ENCODE results near the gene UTP11.
"Not testable (repeated sequence)": the region's sequence is repeated elsewhere in the genome, so short reads cannot be mapped to it uniquely, and the experiment has no call there.

UTP11 gene

DNA sequence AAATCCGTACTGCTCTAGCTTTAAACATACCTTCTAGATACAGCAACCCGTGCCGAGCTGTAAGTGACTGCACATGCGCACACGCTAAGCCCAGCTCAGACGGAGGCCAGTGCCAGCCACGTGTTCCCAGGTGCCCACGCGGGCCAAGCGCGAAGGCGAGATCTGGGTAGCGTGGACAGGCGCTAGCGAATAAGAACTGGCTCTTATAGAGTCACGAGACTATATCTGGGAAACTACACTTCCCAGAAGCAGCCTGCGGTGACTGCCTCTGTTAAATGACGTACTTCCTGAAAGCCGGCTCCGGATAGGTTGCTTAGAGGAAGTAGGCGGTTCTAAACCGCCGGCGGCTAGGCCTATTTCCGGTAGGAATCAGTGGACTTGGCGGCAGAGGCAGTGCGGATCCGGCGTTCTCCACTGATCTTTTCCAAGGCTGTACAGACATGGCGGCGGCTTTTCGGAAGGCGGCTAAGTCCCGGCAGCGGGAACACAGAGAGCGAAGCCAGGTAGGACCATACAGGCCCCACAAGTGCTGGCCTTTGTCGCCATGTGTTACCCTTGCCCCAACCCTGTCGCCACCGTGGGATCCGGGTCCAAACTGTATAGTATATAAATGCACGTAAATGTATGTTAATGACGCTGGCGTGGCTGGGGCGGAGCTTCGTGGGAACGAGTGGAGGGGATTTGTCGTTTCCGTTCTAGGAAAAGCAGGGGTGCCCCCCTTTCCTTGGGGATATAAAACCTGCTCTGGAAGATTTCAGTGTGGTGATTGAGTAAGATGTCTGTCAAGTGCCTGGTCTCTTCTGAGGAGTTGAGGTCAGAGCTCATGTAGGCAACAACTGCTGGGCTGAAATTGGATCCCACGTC is at the start of gene UTP11:
TSS of gene UTP11 (plus strand) at position 372 of the 864 bp plus-strand sequence. CDS start at position 441, 69 bp downstream.
- peak; percentile 100 for DNase-seq

- not testable (repeated sequence) for DNase-seq
These were observed 48.4 kb upstream of the UTP11 start for GRCh38 chr1:37964106-37964505.

DNA sequence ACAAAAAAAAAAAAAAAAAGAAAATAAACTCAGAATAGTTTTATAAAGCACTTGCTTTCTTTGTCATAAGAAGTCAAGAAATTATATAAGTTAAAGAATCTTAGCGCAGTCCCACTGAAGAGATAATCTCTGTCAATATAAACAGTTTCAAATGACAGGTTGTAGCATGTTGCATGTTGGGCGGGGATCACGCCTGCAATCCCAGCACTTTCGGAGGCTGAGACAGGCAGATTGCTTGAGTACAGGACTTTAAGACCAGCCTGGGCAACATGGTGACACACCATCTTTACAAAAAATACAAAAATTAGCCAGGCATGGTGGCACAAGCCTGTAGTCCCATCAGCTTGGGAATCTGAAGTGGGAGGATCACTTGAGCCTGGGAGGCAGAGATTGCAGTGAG is 47.2 kb upstream of the UTP11 start:
- DNase-seq = no peak

- not testable (repeated sequence) for DNase-seq
These were observed 38.9 kb upstream of the UTP11 start for GRCh38 chr1:37973684-37974083.

DNA sequence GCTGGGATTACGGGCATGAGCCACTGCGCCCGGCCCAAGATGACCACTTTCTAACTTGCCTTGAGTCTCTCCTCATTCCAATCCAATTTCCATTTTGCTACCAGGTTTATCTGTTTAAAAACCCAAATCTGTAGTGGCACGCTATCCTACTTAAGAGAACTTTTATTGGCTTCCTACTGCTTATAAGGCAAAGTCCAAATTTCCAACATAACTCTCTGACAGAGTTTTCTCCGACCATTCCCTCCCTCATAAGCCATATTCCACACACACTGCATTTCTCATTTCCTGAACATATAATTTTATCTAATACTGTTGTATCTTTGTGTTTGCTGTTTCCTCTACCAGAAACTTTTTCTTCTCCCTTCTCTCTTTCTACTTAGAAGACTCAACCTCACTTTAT is 38.0 kb upstream of the UTP11 start:
- no peak for DNase-seq

DNA sequence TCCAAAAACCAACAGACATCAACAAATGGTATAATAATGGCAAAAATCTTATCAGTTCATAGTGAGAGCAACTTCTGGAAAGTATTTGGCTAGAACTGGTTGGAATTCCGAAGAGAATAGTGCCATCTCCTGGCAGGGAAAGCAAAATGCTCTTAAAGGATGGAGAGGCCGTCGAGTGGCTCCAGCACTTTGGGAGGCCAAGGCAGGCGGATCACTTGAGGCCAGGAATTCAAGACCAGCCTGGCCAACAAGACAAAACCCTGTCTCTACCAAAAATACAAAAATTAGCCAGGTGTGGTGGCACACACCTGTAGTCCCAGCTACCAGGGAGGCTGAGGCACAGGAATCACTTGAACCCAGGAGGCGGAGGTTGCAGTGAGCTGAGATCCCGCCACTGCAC is 37.5 kb upstream of the UTP11 start:
- peak; percentile 87 for DNase-seq

GRCh38 chr1:37978541-37978940 is 34.0 kb upstream of the UTP11 start:
- DNase-seq = no peak

DNA sequence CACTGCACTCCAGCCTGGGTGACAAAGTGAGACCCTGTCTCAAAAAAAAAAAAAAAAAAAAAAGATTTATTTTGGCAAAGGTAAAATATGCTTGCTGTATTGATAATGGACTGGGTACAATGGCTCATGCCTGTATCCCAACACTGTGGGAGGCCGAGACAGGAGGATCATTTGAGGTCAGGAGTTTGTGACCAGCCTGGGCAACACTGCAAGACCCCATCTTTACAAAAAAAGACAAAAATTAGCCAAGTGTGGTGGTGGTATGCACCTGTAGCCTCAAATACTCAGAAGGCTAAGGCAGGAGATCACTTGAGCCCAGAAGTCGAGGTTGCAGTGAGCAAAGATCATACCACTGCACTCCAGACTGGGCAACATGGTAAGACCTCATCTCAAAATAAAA is 29.0 kb upstream of the UTP11 start:
- no peak for DNase-seq

DNA sequence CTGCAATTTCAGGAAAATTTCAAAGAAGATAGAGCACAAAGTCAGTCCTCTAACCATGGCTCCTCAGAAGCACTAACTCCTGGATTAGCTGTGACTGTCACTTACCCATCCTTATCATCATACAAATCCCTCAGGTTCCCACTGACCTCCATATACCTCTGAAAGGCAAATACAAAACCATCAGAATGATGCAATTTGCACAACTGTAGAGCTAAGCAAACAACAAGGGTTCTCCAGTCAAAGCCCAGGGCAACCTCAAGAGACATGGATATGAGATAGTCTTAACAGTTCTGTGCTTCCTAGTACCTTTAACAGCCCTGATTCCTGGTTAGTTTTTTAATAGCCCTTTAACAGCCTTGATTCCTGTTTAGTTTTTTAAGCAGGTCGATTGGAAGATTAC is 24.9 kb upstream of the UTP11 start:
- DNase-seq = no peak

- peak; percentile 80 for DNase-seq
These were observed 23.1 kb upstream of the UTP11 start for GRCh38 chr1:37989361-37989930.

- DNase-seq = no peak
These were observed 17.5 kb upstream of the UTP11 start for GRCh38 chr1:37994886-37995566.

DNA sequence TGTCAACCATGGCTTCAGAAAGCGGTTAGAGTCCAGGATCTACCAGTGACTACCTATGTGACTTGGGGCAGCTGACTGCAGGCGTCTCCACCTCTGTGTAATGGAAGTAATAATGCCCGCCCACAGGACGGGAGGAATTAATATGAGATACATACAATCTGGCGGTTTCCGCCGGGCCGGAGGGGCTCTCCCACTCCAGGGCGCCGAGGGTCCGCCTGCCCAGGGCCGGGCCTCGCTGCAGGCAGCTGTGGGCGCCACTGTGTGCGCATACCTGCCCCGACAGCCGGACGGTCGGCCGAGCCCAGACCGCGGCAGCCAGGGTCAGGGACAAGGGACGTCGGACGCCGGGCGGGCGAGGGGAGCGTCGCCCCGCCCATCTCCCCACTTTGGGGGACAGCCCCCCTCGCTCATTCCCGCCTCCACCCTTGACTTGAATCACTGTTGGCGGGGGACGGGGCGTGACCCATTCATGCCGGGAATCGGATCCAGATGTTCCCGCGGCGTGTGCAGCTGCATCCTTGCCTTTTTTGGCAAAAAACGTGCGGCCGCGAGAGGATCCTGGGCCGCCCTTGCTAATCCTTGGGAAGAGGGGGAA is 16.7 kb upstream of the UTP11 start:
- peak; percentile 51 for DNase-seq

DNA sequence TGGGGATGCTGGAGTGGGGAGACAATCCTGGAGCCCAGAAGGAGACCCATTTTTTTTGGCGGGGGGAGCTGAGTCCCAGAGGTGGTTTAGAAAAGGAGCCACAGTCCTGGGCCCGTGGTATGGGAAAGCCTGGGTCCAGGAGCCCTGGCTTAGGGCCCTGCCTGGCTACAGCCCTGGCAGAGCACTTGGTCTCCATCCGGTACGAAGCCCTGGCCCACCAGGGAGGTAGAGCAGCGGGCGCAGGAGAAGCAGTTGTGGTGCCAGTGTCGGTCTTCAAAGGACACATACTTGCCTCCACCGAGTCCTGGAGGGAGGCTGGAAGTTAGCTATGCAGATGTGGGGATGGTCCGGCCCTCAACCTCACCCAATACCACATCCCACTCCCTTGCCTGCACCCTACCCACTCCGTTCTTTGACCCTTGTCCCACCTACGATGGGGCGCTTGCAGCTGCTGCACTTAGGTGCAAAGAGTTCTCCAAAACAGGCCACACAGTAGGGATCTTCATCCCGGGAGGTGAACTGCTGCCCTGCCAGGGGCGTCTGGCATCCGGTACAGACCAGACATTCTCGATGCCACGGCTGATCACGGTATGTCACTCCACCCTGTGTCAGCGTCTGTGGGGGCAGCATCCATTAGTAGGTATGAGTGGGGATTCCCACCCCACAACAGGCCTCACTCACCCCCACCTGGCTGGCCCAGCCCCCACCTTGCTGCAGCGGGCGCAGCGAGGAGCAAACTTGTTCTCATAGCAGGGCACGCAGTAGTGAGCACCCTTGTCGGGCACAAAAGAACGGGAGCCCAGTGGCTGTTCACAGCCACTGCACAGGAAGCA is 15.1 kb upstream of the UTP11 start:
- no peak for DNase-seq

- no peak for DNase-seq
These were observed 14.3 kb upstream of the UTP11 start for GRCh38 chr1:37998089-37998808.

GRCh38 chr1:37998913-37999429 is 13.6 kb upstream of the UTP11 start:
- no peak for DNase-seq

DNA sequence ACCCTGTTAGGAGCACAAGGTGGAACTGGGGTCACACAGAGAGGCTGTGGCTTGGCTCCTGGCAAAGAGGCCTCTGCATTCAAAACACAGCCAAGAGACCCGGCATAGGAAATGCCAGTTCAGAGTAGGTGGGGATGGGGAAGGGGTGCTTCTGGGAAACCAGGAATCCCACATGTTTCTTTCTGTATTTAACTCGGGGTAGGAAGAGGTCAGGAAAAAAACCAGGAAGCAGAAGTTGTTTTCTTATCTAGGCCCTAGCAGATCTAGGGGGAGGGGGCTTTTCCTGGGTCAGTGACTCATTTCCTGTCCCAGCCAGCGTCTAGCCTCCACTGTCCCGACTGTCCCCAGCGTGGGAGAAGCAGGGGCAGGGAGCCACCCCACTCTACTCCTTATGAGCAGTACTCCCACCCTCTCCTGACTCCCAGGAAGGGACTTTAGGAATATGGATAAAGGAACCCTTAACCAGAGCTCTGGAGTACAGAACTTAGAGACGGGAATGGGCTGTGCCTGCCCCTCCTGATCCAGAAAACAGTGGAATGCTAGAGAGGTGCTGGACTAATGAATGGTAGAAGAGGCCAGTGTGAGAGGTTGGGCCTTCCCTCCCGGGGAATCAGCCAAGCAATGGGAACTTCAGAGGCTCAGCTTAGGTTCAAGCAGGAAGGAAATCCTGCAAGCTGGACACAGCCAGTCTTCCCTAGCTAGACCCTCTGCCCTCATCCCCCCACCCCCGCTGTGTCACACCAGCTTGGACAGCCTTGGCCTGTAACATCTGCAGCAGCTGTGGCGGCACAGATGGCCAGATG is 12.9 kb upstream of the UTP11 start:
- peak; percentile 46 for DNase-seq

GRCh38 chr1:38000233-38000528 is 12.4 kb upstream of the UTP11 start:
- DNase-seq = no peak

DNA sequence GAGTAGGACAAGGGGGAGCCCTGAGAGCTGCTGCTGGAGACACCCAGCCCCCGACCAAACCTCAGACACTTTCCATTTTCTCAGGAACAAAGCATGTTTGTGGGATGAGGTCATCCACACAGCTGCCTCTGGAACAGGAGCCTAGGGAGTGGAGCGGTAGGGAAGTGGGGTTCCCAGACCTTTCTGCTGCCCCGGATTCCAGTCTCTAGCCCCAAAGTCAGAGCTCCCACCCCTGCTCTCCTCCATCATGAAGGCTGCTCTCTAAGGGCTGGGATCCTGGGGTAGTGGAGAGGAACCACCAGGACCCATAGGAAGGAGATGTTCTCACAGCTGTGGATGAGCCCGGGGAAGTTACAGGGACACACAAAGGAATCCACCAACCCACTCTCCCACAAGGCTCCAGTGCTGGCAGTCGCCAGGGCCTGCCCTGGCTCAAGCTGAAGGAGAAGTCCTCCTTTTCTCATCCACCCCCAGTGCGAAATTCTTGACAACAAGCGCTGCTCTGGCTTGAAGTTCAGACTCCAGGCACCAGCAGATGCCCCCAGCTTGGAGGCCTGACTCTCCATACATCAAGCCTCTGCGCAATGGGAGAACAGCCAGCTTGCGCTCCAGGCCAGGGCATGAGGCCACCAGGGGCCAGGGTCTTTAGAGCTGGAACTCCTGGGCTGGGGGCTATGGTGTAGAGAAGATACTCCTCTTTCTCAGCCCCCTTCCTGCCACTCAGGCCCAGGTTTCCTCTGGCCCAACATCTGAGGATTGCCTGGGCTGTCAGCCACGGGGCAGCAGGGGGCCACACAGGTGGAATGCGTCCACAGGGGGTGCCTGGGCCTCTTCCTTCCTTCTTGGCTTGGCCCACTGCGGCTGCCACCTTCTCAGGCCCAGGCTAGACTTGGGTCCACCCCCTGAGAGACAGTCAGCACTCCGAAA is 11.7 kb upstream of the UTP11 start:
- no peak for DNase-seq

All from NCI-H2029 (cell line).